ENCODE data around the gene ITGA1.
A peak's percentile ranks its signal among the peaks of the same experiment; 100 is the strongest.
"Not testable (repeated sequence)": the region's sequence is repeated elsewhere in the genome, so short reads cannot be mapped to it uniquely, and the experiment has no call there.

ITGA1 gene

GRCh38 chr5:52865991-52866390, 78.3 kb downstream of the ITGA1 start:
- DNase-seq (ENCODE audit: low read depth): not testable (repeated sequence)

- DNase-seq (ENCODE audit: low read depth): no peak
These were observed 80.1 kb downstream of the ITGA1 start for GRCh38 chr5:52867809-52868208.

- no peak for DNase-seq (ENCODE audit: low read depth)
These were observed 80.7 kb downstream of the ITGA1 start for GRCh38 chr5:52868417-52868816.

DNA sequence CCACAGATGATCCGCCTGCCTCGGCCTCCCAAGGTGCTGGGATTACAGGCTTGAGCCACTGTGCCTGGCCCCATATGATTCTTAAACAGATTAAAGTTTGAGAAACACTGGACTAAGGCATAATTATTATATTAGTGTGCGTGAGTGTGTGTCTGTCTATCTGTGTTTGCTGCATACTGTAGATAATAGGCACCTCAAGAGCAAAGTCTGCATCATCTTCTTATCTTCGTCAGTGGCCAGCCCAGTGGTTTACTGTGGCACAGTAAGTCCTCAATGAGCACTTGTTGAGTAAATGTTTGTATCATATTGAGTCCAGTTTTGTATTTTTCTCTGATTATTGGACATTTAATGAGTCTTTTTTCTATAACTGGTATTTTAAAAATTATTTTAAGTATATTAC, 81.7 kb downstream of the ITGA1 start:
- no peak for DNase-seq (ENCODE audit: low read depth)

- DNase-seq (ENCODE audit: low read depth): no peak
These were observed 82.7 kb downstream of the ITGA1 start for GRCh38 chr5:52870448-52870847.

DNA sequence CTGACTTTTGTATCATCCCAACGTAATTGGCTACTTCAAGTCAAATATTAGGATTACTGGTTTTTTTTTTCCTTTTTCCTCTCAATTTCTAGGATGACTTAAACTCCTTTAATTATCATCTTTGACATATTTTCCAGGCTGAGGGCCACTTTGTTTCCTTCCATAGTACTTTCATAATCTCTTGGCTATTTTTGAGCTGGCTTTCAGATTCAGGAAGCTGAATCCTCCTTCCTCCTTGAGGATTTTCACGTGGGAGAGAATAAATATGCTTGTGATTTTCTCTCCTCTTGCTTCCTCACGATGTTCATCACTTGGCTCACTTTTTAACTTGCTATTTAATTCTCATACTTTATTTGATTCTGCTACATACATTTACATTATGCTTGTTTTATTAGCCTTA, 88.1 kb downstream of the ITGA1 start:
- no peak for DNase-seq (ENCODE audit: low read depth)

- DNase-seq (ENCODE audit: low read depth): no peak
These were observed 88.7 kb downstream of the ITGA1 start for GRCh38 chr5:52876456-52876855.

- no peak for DNase-seq (ENCODE audit: low read depth)
These were observed 90.9 kb downstream of the ITGA1 start for GRCh38 chr5:52878656-52879055.

GRCh38 chr5:52880541-52880940, 92.8 kb downstream of the ITGA1 start:
- no peak for DNase-seq (ENCODE audit: low read depth)

DNA sequence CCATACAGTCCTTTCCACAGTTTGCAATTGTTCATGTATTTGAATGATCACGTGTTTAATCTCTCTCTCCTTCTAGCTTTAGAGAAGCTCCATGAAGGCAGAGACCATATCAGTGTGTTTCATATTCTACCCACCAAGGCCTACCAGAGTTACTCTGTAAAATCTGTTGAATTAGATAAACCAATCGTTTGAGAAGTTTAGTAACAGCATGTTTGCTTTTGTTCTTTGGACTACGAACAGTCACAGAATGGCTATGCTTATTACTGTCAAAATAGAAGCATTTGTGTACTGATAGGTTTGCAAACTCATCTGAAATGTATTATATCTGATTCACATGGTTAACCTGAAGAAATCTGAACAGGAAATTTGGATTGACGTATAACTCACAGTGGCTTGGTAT, 93.8 kb downstream of the ITGA1 start:
- DNase-seq (ENCODE audit: low read depth): no peak

DNA sequence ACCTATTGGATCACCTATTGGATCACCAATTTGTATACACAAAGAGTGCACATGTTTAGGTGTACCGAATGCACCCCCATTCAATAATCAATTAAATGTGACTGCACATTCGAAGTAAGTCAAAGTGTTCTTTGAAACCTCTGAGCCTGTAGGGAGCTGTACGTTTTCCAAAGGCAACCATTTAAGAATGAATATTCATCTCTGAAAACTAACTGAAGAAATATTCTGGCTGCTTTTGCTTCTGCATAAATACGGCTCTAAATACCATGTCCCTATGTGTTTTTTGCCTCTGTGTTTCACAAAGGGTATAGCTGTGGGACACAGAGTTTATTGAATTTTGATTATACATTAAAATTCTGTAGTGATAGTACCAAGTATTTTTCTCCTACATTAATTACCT, 95.4 kb downstream of the ITGA1 start:
- DNase-seq (ENCODE audit: low read depth): no peak

DNA sequence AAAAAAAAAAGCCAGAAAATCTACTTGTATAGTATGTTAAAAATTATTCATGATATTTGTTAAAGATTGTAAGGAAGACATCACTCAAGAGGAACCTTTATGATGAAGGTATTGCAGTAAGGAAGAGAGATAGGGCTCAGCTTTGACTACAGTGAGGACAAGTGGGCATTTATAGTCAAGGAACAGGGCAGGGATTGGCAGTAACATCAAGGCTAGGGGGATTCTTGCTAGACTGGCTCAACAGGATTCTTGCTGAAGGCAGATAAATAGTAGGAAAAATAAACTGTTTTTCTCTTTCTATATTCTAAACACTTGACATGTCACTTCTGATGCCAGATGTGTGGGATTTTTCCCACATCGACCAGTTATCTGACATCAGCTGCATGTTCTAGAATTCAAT, 96.7 kb downstream of the ITGA1 start:
- no peak for DNase-seq (ENCODE audit: low read depth)

GRCh38 chr5:52885614-52886013, 97.9 kb downstream of the ITGA1 start:
- DNase-seq (ENCODE audit: low read depth): no peak

DNA sequence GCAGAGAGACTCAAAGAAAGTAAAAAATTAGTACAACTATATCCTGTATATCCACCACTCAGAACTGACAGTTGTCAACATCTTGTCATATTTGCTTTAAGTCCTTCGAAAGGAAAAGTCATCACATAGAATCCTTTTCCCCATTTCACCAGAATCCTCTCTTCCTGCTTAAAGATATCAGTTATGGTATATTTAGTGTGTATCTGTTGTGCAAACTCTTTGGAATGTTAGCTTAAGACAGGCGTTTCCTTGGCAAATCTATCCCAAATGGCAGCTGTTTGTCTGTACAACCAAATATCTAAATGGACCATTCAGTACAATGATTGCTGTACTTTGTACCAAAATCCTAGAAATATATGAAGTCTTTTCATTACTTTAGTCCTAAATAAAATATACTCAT, 98.5 kb downstream of the ITGA1 start:
- DNase-seq (ENCODE audit: low read depth): no peak

DNA sequence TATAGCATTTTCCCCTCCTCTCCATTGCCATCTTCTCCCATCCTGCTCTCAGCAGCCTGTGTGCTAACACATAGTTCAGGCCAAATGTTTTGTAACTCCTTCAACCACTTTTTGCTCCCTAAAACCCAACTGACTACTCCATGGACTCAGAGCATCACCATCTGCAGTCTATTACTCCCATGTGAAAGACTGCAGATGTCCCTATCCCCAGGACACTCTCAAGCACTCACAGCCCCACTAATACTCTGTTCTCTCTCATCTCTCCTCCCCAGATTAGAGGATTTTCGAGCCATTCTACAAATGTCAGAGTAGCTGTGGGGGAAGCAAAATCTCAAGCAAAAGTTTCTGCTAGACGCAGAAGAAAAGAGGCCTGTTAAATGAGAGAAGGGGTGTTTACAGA, 99.3 kb downstream of the ITGA1 start:
- DNase-seq (ENCODE audit: low read depth): no peak

GRCh38 chr5:52888363-52888762, 100.6 kb downstream of the ITGA1 start:
- DNase-seq (ENCODE audit: low read depth): no peak

DNA sequence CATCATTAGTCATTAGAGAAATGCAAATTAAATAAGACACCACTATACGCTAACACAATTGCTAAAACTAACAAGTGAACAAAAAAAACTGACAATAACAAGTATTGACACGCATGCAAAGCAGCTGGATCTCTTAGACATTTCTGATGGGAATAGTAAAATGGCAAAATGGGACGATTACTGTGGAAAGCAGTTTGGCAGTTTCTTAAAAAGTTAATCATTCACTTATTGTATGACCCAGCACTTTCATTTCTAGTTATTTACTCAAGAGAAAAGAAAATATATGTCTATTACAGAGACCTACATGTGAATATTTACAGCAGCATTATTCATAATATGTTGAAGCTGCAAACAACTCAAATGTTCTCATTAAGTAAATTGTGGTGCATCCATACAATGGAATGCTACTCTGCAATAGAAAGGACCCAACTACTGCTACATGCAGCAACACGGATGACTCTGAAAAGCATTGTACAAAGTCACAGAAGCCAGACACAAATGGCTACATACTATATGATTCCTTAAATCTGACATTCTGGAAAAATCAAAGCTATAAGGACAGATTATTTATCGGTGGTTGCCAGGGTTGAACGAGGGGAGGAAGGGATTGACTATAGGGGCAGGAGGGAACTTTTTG, 104.6 kb downstream of the ITGA1 start:
- no peak for DNase-seq (ENCODE audit: low read depth)

GRCh38 chr5:52893105-52893504, 105.4 kb downstream of the ITGA1 start:
- peak; percentile 34 for DNase-seq (ENCODE audit: low read depth)

DNA sequence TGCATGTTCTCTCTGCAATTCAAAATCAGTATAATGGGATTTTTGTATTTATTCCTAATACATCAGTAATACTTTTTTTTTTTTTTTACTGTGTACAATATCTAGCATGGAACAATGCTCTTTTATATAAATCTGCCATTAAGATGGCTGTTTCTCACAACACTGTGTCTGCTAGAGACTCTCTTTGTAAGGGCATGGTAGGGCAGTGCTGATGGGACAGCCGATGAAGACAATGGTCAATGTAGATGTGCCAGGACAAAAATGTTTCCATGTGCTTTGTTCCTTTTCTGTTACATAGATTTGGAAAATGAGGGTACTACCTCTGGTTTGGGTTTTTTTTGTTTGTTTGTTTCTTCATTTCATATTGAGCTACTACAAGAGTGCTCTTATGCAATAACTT, 106.1 kb downstream of the ITGA1 start:
- no peak for DNase-seq (ENCODE audit: low read depth)

DNA sequence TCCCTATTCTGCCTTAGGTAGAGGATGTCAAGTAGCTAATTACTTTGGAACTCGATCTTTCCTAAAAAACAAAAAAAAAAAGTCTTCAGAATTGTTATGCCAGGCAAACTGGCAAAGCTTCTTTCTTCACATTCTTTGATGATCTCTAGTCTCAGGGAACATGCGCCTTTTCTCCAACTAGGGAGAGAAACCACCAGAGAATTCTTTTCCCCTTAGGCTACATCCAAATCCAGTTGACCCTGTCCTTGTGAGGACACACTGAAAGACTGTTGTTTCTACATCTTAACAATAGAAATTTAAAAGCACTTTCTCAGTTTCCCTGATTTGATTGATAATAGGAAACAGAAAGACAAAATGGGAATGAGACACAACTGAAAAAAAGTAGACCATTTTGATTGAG, 106.7 kb downstream of the ITGA1 start:
- DNase-seq (ENCODE audit: low read depth): no peak

GRCh38 chr5:52895075-52895474, 107.4 kb downstream of the ITGA1 start:
- DNase-seq (ENCODE audit: low read depth): no peak

GRCh38 chr5:52895572-52896413, 108.1 kb downstream of the ITGA1 start:
- DNase-seq (ENCODE audit: low read depth): no peak

DNA sequence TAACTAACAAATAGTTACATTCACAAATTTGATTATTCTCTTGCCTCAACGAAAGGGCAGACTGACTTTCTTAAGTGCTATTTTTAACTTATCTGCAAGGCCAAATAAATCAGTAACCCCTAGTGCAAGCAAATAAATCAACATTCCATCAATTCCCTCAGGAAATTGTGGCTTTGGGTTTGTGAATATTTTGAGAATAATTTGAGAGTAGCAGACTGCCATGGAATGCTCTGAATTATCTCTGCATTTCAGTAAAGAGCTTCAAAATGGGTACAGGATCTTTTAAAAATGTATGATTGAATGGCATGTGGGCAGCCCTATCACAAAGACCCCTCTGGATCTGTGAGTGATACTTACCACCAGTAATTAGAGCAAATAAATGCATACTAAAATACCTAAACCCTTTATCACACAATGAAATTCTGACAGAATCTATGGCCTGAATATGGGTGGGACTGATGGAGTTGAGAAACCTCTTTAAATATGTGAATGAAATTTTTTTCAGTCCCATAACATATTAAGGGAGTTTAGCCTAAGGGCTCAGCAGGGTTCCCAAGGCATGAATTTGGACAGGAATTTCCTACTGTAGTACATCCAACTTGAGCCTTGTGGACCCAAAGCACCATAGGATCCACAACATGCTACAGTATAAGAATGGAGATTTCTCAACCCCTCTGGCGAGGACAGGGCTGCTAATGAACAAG, 109.0 kb downstream of the ITGA1 start:
- no peak for DNase-seq (ENCODE audit: low read depth)
